Measurements from ENCODE around the gene TMEM94.

TMEM94 gene

GRCh38 chr17:75514919-75515495 is 58.6 kb downstream of the TMEM94 start:
- Histone ChIP-seq H3K4me2 (ENCODE audit: low read length) (peak overlapping the region; percentile 88), H3K79me1 (ENCODE audit: low read length) (peaks cover 10% of the 10 kb centered on the region), H4K12ac (ENCODE audit: low read depth, low read length) (peak overlapping the region; percentile 81), H3K27me3 (ENCODE audit: insufficient read depth, low read length) (no peaks in the 10 kb centered on the region), H2AK5ac (ENCODE audit: low read length) (peak overlapping the region; percentile 18), H2BK12ac (ENCODE audit: low read length) (no peak overlapping the region), H3K36me3 (ENCODE audit: control insufficient read depth in 1 of 2, insufficient read depth in 2 of 2, low read length in 2 of 2) (peaks cover 7 to 9% of the 10 kb centered on the region in 2 experiments), H3K79me2 (ENCODE audit: control insufficient read depth, insufficient read depth, low read length, poor library complexity) (peaks cover 9% of the 10 kb centered on the region), H3K14ac (ENCODE audit: low read length) (peak overlapping the region; percentile 82), H3K4ac (ENCODE audit: low read depth, low read length) (peak overlapping the region; percentile 66), H4K8ac (ENCODE audit: low read depth, low read length) (peak overlapping the region; percentile 79), H3K27ac (ENCODE audit: low read depth, low read length) (peak overlapping the region; percentile 10), H2BK5ac (ENCODE audit: low read depth, low read length, poor library complexity) (peak overlapping the region; percentile 83), H3K4me3 (ENCODE audit: low read depth, low read length) (peak overlapping the region; percentile 87), H4K91ac (ENCODE audit: low read depth, low read length) (peak overlapping the region; percentile 85), H2AFZ (ENCODE audit: insufficient read depth, low read length, poor library complexity) (peak overlapping the region; percentile 42), H3K9me3 (ENCODE audit: insufficient read depth, low read depth, low read length) (no peaks in the 10 kb centered on the region), H3K18ac (ENCODE audit: low read length) (peak overlapping the region; percentile 67), H3K4me1 (ENCODE audit: control insufficient read depth in 1 of 2, insufficient read depth in 2 of 2, low read length in 2 of 2) (peaks cover 14 to 18% of the 10 kb centered on the region in 2 experiments), H3K9ac (ENCODE audit: low read length) (peak overlapping the region; percentile 89), H2BK120ac (ENCODE audit: insufficient read depth, low read length, poor library complexity) (peak overlapping the region; percentile 39), H3K23ac (ENCODE audit: low read length) (no peak overlapping the region)
- DNase-seq = no peak
- WGBS (ENCODE audit: extremely low coverage, insufficient coverage, insufficient read length) = no CpG with 5 or more reads among the region's 50 CpGs

DNA sequence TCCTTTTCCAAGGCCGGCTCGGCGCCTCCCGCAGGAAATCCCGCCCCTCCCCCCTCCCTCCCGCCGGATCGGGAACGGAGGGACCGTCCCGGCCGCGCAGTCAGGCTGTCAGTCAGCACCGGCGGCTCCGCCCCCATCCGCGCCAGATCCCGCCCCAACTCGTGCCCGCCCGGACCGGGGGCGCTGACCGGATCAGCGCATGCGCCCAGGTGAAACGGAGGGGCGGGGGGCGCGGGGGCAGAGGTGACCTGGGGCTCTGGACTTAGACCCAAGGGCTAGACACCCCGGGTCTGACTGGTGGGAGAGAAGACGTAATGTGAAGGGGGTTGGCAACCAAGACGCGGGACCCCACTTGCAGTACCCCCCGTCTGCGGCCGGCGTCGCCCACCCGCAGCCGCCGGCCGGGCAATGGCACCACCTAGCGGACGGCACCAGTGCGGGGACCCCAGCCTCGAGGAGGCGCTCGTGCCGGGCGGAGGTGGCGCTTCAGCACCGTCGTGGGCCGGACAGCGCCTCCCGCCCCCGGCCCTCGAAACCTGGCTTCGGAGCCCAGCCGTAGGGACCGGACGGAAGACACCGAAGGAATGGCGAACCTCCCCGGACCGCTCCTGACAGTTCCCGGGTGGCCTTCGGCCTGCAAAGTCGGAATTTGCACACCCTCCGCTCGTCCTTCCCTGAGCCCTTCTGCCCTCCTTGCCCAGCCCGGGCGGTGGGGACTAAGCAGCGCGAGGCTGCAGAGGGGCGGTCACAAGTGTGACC is 59.2 kb downstream of the TMEM94 start, which contains the start of gene CASKIN2:
TSS of gene CASKIN2 (minus strand) at position 42 of the 759 bp plus-strand sequence. CDS start 1,733 bp downstream, outside the sequence.
- Histone ChIP-seq H4K91ac (ENCODE audit: low read depth, low read length) (peak within 1 kb of the TSS; percentile 85), H4K8ac (ENCODE audit: low read depth, low read length) (peak within 1 kb of the TSS; percentile 79), H2AFZ (ENCODE audit: insufficient read depth, low read length, poor library complexity) (peak within 1 kb of the TSS; percentile 92), H3K9me3 (ENCODE audit: insufficient read depth, low read depth, low read length) (no peaks in the 10 kb centered on the region), H3K18ac (ENCODE audit: low read length) (peak within 1 kb of the TSS; percentile 67), H3K79me2 (ENCODE audit: control insufficient read depth, insufficient read depth, low read length, poor library complexity) (peaks cover 9% of the 10 kb centered on the region), H2BK12ac (ENCODE audit: low read length) (no peak within 1 kb of the TSS), H3K14ac (ENCODE audit: low read length) (peak within 1 kb of the TSS; percentile 82), H3K4me1 (ENCODE audit: control insufficient read depth in 1 of 2, insufficient read depth in 2 of 2, low read length in 2 of 2) (peaks cover 14 to 18% of the 10 kb centered on the region in 2 experiments), H4K12ac (ENCODE audit: low read depth, low read length) (peak within 1 kb of the TSS; percentile 81), H3K79me1 (ENCODE audit: low read length) (peaks cover 10% of the 10 kb centered on the region), H3K4ac (ENCODE audit: low read depth, low read length) (peak within 1 kb of the TSS; percentile 66), H3K9ac (ENCODE audit: low read length) (peak within 1 kb of the TSS; percentile 89), H2BK5ac (ENCODE audit: low read depth, low read length, poor library complexity) (peak within 1 kb of the TSS; percentile 86), H2AK5ac (ENCODE audit: low read length) (peak within 1 kb of the TSS; percentile 18), H3K27ac (ENCODE audit: low read depth, low read length) (peak within 1 kb of the TSS; percentile 45), H3K36me3 (ENCODE audit: control insufficient read depth in 1 of 2, insufficient read depth in 2 of 2, low read length in 2 of 2) (peaks cover 7% of the 10 kb centered on the region in 2 experiments), H3K4me3 (ENCODE audit: low read depth, low read length) (peak within 1 kb of the TSS; percentile 90), H2BK120ac (ENCODE audit: insufficient read depth, low read length, poor library complexity) (peak within 1 kb of the TSS; percentile 58), H3K4me2 (ENCODE audit: low read length) (peak within 1 kb of the TSS; percentile 88), H3K23ac (ENCODE audit: low read length) (no peak within 1 kb of the TSS), H3K27me3 (ENCODE audit: insufficient read depth, low read length) (no peaks in the 10 kb centered on the region)
- peak; percentile 80 to 86 for DNase-seq
- no CpG with 5 or more reads among the region's 78 CpGs for WGBS (ENCODE audit: extremely low coverage, insufficient coverage, insufficient read length)

GRCh38 chr17:75516255-75516618 is 59.8 kb downstream of the TMEM94 start, which contains the start of gene TSEN54:
Gene TSEN54, plus strand, starts transcription at chr17:75516528. Its CDS starts 33 bp downstream, at chr17:75516561.
- peak within 1 kb of the TSS; percentile 66 for H3K18ac ChIP-seq (ENCODE audit: low read length)
- H4K91ac ChIP-seq (ENCODE audit: low read depth, low read length) = peak within 1 kb of the TSS; percentile 60
- H3K9ac ChIP-seq (ENCODE audit: low read length) = peak within 1 kb of the TSS; percentile 72
- no CpG with 5 or more reads among the region's 45 CpGs for WGBS (ENCODE audit: extremely low coverage, insufficient coverage, insufficient read length)
- DNase-seq = peak; percentile 84 to 85
- peak within 1 kb of the TSS; percentile 58 for H2BK120ac ChIP-seq (ENCODE audit: insufficient read depth, low read length, poor library complexity)
- H3K23ac ChIP-seq (ENCODE audit: low read length) = no peak within 1 kb of the TSS
- H2BK12ac ChIP-seq (ENCODE audit: low read length) = no peak within 1 kb of the TSS
- peak within 1 kb of the TSS; percentile 92 for H2AFZ ChIP-seq (ENCODE audit: insufficient read depth, low read length, poor library complexity)
- H3K4me3 ChIP-seq (ENCODE audit: low read depth, low read length) = peak within 1 kb of the TSS; percentile 90
- H3K79me1 ChIP-seq (ENCODE audit: low read length) = peaks cover 10% of the 10 kb centered on the region
- H3K14ac ChIP-seq (ENCODE audit: low read length) = peak within 1 kb of the TSS; percentile 34
- H3K9me3 ChIP-seq (ENCODE audit: insufficient read depth, low read depth, low read length) = no peaks in the 10 kb centered on the region
- no peak within 1 kb of the TSS for H3K4ac ChIP-seq (ENCODE audit: low read depth, low read length)
- H3K4me1 ChIP-seq (ENCODE audit: control insufficient read depth in 1 of 2, insufficient read depth in 2 of 2, low read length in 2 of 2) = peaks cover 14 to 18% of the 10 kb centered on the region in 2 experiments
- H2BK5ac ChIP-seq (ENCODE audit: low read depth, low read length, poor library complexity) = peak within 1 kb of the TSS; percentile 86
- no peaks in the 10 kb centered on the region for H3K27me3 ChIP-seq (ENCODE audit: insufficient read depth, low read length)
- peaks cover 9% of the 10 kb centered on the region for H3K79me2 ChIP-seq (ENCODE audit: control insufficient read depth, insufficient read depth, low read length, poor library complexity)
- peak within 1 kb of the TSS; percentile 49 for H3K27ac ChIP-seq (ENCODE audit: low read depth, low read length)
- H2AK5ac ChIP-seq (ENCODE audit: low read length) = no peak within 1 kb of the TSS
- peaks cover 5 to 8% of the 10 kb centered on the region in 2 experiments for H3K36me3 ChIP-seq (ENCODE audit: control insufficient read depth in 1 of 2, insufficient read depth in 2 of 2, low read length in 2 of 2)
- peak within 1 kb of the TSS; percentile 69 for H4K8ac ChIP-seq (ENCODE audit: low read depth, low read length)
- H4K12ac ChIP-seq (ENCODE audit: low read depth, low read length) = no peak within 1 kb of the TSS
- peak within 1 kb of the TSS; percentile 88 for H3K4me2 ChIP-seq (ENCODE audit: low read length)

DNA sequence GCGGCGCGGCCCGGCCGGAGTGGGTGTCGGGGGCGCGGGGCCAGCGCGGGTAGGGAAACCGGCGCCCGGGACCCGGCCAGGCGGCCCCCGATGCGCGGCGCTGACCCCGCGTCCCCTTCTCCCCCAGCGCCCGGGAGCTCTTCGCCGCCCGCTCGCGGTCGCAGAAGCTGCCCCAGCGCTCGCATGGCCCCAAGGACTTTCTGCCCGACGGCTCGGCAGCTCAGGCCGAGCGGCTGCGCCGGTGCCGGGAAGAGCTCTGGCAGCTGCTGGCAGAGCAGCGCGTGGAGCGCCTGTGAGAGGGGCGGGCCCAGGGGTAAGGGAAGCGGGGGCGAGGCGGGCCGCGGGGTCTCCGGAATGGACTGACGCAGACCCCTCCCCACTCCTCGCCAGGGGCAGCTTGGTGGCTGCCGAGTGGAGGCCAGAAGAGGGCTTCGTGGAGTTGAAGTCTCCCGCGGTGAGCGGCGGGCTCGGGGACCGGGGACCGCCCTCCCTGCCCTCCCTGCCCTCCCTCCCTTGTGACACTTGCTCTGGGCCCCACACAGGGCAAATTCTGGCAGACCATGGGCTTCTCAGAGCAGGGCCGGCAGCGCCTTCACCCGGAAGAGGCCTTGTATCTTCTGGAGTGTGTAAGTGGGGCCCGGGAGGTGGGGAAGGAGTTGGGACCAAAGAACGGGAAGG is 60.3 kb downstream of the TMEM94 start:
- Histone ChIP-seq H2BK120ac (ENCODE audit: insufficient read depth, low read length, poor library complexity) (no peak overlapping the region), H3K4me1 (ENCODE audit: control insufficient read depth in 1 of 2, insufficient read depth in 2 of 2, low read length in 2 of 2) (peaks cover 14 to 18% of the 10 kb centered on the region in 2 experiments), H3K4ac (ENCODE audit: low read depth, low read length) (no peak overlapping the region), H3K4me2 (ENCODE audit: low read length) (peak overlapping the region; percentile 79), H2AK5ac (ENCODE audit: low read length) (no peak overlapping the region), H3K79me1 (ENCODE audit: low read length) (peaks cover 10% of the 10 kb centered on the region), H2BK12ac (ENCODE audit: low read length) (no peak overlapping the region), H3K18ac (ENCODE audit: low read length) (peak overlapping the region; percentile 66), H3K14ac (ENCODE audit: low read length) (peak overlapping the region; percentile 34), H4K12ac (ENCODE audit: low read depth, low read length) (no peak overlapping the region), H3K27me3 (ENCODE audit: insufficient read depth, low read length) (no peaks in the 10 kb centered on the region), H3K23ac (ENCODE audit: low read length) (no peak overlapping the region), H3K9ac (ENCODE audit: low read length) (peak overlapping the region; percentile 72), H3K79me2 (ENCODE audit: control insufficient read depth, insufficient read depth, low read length, poor library complexity) (peaks cover 9% of the 10 kb centered on the region), H4K8ac (ENCODE audit: low read depth, low read length) (no peak overlapping the region), H2AFZ (ENCODE audit: insufficient read depth, low read length, poor library complexity) (peak overlapping the region; percentile 80), H3K9me3 (ENCODE audit: insufficient read depth, low read depth, low read length) (no peaks in the 10 kb centered on the region), H3K4me3 (ENCODE audit: low read depth, low read length) (peak overlapping the region; percentile 90), H3K36me3 (ENCODE audit: control insufficient read depth in 1 of 2, insufficient read depth in 2 of 2, low read length in 2 of 2) (peaks cover 6 to 12% of the 10 kb centered on the region in 2 experiments), H3K27ac (ENCODE audit: low read depth, low read length) (peak overlapping the region; percentile 49), H4K91ac (ENCODE audit: low read depth, low read length) (no peak overlapping the region), H2BK5ac (ENCODE audit: low read depth, low read length, poor library complexity) (peak overlapping the region; percentile 35)
- WGBS (ENCODE audit: extremely low coverage, insufficient coverage, insufficient read length) = no CpG with 5 or more reads among the region's 65 CpGs
- peak in 1 of 2 donors; percentile 42 for DNase-seq

All from trophoblast cell (in vitro differentiated cells and primary cell).